HepG2 (cell line): ENCODE data around the gene CMIP. TPM values are rescaled to one million over a fixed set of nuclear protein-coding genes. Genes with fewer than 3 reads are reported as not detected.

Experiments used
- AHR ChIP-seq: IDR thresholded peaks from 2 replicates; pipeline ENCODE4 v1.6.1; 2018; ENCODE audit warnings: missing genetic modification reagents, missing compliant biosample characterization
- ARHGAP35 ChIP-seq: sonication (generic); formaldehyde crosslinking; IDR thresholded peaks from 2 replicates; pipeline ENCODE4 v1.9.0; 2022; ENCODE audit warnings: mild to moderate bottlenecking, inconsistent platforms, moderate library complexity, missing genetic modification reagents, borderline replicate concordance
- ATF5 ChIP-seq: sonication (generic); formaldehyde crosslinking; IDR thresholded peaks from 2 replicates; pipeline ENCODE4 v1.4.0; 2020; ENCODE audit warnings: mild to moderate bottlenecking, low read depth, missing genetic modification reagents
- ATM ChIP-seq: fragments of 450-650 bp; IDR thresholded peaks from 2 replicates; pipeline ENCODE4 v1.7.1; 2017; ENCODE audit warnings: mild to moderate bottlenecking, borderline replicate concordance
- FIP1L1 ChIP-seq: fragments of 200-400 bp; formaldehyde crosslinking; IDR thresholded peaks from 2 replicates; pipeline ENCODE4 v1.6.1; 2018; ENCODE audit warnings: low read depth, mild to moderate bottlenecking, low read length, moderate library complexity, borderline replicate concordance; ENCODE audit not compliant: insufficient read depth
- GLMP ChIP-seq: sonication (generic); formaldehyde crosslinking; IDR thresholded peaks from 2 replicates; pipeline ENCODE4 v1.9.0; 2021; ENCODE audit warnings: missing genetic modification reagents, mild to moderate bottlenecking, borderline replicate concordance
- ISL2 ChIP-seq: sonication (generic); formaldehyde crosslinking; IDR thresholded peaks from 2 replicates; pipeline ENCODE4 v1.5.0; 2020; ENCODE audit warnings: missing genetic modification reagents
- KLF11 ChIP-seq: IDR thresholded peaks from 2 replicates; pipeline ENCODE4 v1.6.1; 2016; ENCODE audit warnings: missing compliant biosample characterization
- NFIB ChIP-seq: sonication (generic); formaldehyde crosslinking; IDR thresholded peaks from 2 replicates; pipeline ENCODE4 v1.9.0; 2021; ENCODE audit warnings: missing genetic modification reagents, mild to moderate bottlenecking, borderline replicate concordance
- NR2F1 ChIP-seq, 2 experiments: fragments of 450-650 bp in 1 of 2; formaldehyde crosslinking in 1 of 2; IDR thresholded peaks; 2 replicates each; pipeline versions ENCODE4 v1.5.0 to v1.6.1; 2016 to 2020; ENCODE audit warnings: mild to moderate bottlenecking in 1 of 2, missing compliant biosample characterization in 1 of 2, missing genetic modification reagents in 1 of 2, moderate library complexity in 1 of 2
- PRDM15 ChIP-seq: sonication (generic); formaldehyde crosslinking; IDR thresholded peaks from 2 replicates; pipeline ENCODE4 v1.4.0; 2020; ENCODE audit warnings: missing genetic modification reagents
- SMAD9 ChIP-seq: sonication (generic); formaldehyde crosslinking; IDR thresholded peaks from 2 replicates; pipeline ENCODE4 v1.5.1; 2020; ENCODE audit warnings: mild to moderate bottlenecking, missing genetic modification reagents
- SOX5 ChIP-seq: IDR thresholded peaks from 2 replicates; pipeline ENCODE4 v1.6.1; 2016; ENCODE audit warnings: borderline replicate concordance
- TFDP2 ChIP-seq: sonication (generic); formaldehyde crosslinking; IDR thresholded peaks from 2 replicates; pipeline ENCODE4 v1.4.0; 2020; ENCODE audit warnings: missing genetic modification reagents
- ZBTB21 ChIP-seq: sonication (generic); formaldehyde crosslinking; IDR thresholded peaks from 2 replicates; pipeline ENCODE4 v1.4.0; 2020; ENCODE audit warnings: missing genetic modification reagents
- ZC3H13 ChIP-seq: sonication (generic); formaldehyde crosslinking; IDR thresholded peaks from 2 replicates; pipeline ENCODE4 v1.8.1; 2023; ENCODE audit warnings: mild to moderate bottlenecking, missing genetic modification reagents, moderate library complexity
- ZNF30 ChIP-seq: sonication (generic); formaldehyde crosslinking; IDR thresholded peaks from 2 replicates; pipeline ENCODE4 v1.5.0; 2020; ENCODE audit warnings: mild to moderate bottlenecking, missing genetic modification reagents
- ZNF597 ChIP-seq: sonication (generic); formaldehyde crosslinking; IDR thresholded peaks from 2 replicates; pipeline ENCODE4 v1.5.0; 2020; ENCODE audit warnings: missing genetic modification reagents
- ZNF615 ChIP-seq: sonication (generic); formaldehyde crosslinking; IDR thresholded peaks from 2 replicates; pipeline ENCODE4 v1.5.0; 2020; ENCODE audit warnings: mild to moderate bottlenecking, missing genetic modification reagents, borderline replicate concordance
- ZNF619 ChIP-seq: sonication (generic); formaldehyde crosslinking; IDR thresholded peaks from 2 replicates; pipeline ENCODE4 v1.4.0; 2020; ENCODE audit warnings: mild to moderate bottlenecking, missing genetic modification reagents
- ZNF747 ChIP-seq: sonication (generic); formaldehyde crosslinking; IDR thresholded peaks from 2 replicates; pipeline ENCODE4 v1.8.1; 2023; ENCODE audit warnings: missing genetic modification reagents, mild to moderate bottlenecking, borderline replicate concordance
- polyA plus RNA-seq, 8 experiments: library from polyadenylated mRNA; depleted of rRNA in 3 of 8; stranded (reverse) in 7 of 8; unstranded in 1 of 8; fragments of >200 nt; fragmentation: Illumina TruSeq in 4 of 8; extraction: Trizol in 4 of 8; gene quantifications; 2 replicates each; pipeline versions ENCODE4 v1.2.1 to v1.2.3, GENCODE V29; 2011 to 2016; ENCODE audit warnings: low read depth in 4 of 8, missing spikeins in 1 of 8, mixed read lengths in 1 of 8; ENCODE audit not compliant: insufficient read depth in 1 of 8
- total RNA-seq, 5 experiments: library from RNA; depleted of rRNA; stranded (reverse); fragments of >200 nt; fragmentation: Illumina TruSeq; extraction: Trizol; gene quantifications; 2 replicates each; pipeline ENCODE4 v1.2.3, GENCODE V29; 2016; ENCODE audit warnings: low read depth in 1 of 5

Gene CMIP
- total and polyA plus RNA-seq, 2 of the 13 experiments (the other 11 are each of a cell fraction or from before 2014, with no cell fraction given) = 10.9 to 18.1 TPM

- no peak for TF ChIP-seq PRDM15
- TF ChIP-seq FIP1L1 = no peak
- TF ChIP-seq GLMP (CRISPR knock-in tag) = no peak; the same call in 1 of the 2 replicates
- TF ChIP-seq ZNF30 (CRISPR knock-in tag) = no peak
- TF ChIP-seq ATM = no peak
- peak; percentile 63; the same call in 1 of the 2 replicates for TF ChIP-seq SOX5 (CRISPR knock-in tag)
- peak; percentile 64; the same call in 1 of the 2 replicates for TF ChIP-seq ATF5 (CRISPR knock-in tag)
- no peak for TF ChIP-seq ISL2 (CRISPR knock-in tag)
- peak; percentile 59; the same call in 1 of the 2 replicates for TF ChIP-seq ZBTB21 (CRISPR knock-in tag)
- TF ChIP-seq ZC3H13 (CRISPR knock-in tag) = peak; percentile 14; the same call in 1 of the 2 replicates
- TF ChIP-seq NR2F1 (CRISPR knock-in tag; IDR thresholded peaks at IDR 0.05) = peak in 1 of 2 experiments; percentile 18; a peak in 2 of 4 replicates
- TF ChIP-seq ZNF615 (CRISPR knock-in tag) = no peak
- no peak for TF ChIP-seq NFIB (CRISPR knock-in tag)
- no peak for TF ChIP-seq ARHGAP35
- no peak for TF ChIP-seq ZNF747
- TF ChIP-seq SMAD9 (CRISPR knock-in tag) = no peak
- TF ChIP-seq ZNF619 (CRISPR knock-in tag) = no peak
- peak; percentile 52; the same call in 1 of the 2 replicates for TF ChIP-seq AHR (CRISPR knock-in tag)
- TF ChIP-seq ZNF597 (CRISPR knock-in tag) = no peak
- TF ChIP-seq KLF11 (CRISPR knock-in tag) = peak; percentile 39; the same call in 1 of the 2 replicates
- no peak for TF ChIP-seq TFDP2 (CRISPR knock-in tag)
Measured at GRCh38 chr16:81457326-81458133, 12.9 kb downstream of the CMIP start (continued).
